Muscle layer of colon (tissue), 2 donors: ENCODE data around the gene INTS11.

Source experiments
- H3K27ac ChIP-seq: one replicate; pipeline ENCODE4 v1.7.0; 2013; ENCODE audit warnings: low read depth, mild to moderate bottlenecking, low read length, moderate library complexity
- H3K27me3 ChIP-seq, 2 donors: one replicate each; pipeline ENCODE4 v1.7.0; 2013; ENCODE audit warnings: low read length in 2 of 2, mild to moderate bottlenecking in 2 of 2; ENCODE audit not compliant: insufficient read depth in 2 of 2, control insufficient read depth in 1 of 2
- H3K36me3 ChIP-seq: one replicate; pipeline ENCODE4 v1.7.0; 2013; ENCODE audit warnings: mild to moderate bottlenecking, low read length; ENCODE audit not compliant: insufficient read depth
- H3K4me1 ChIP-seq: one replicate; pipeline ENCODE4 v1.7.0; 2013; ENCODE audit warnings: mild to moderate bottlenecking, low read length; ENCODE audit not compliant: insufficient read depth
- H3K4me3 ChIP-seq, 2 donors: one replicate each; pipeline ENCODE4 v1.7.0; 2013; ENCODE audit warnings: low read length in 2 of 2, low read depth in 1 of 2, mild to moderate bottlenecking in 1 of 2, moderate library complexity in 1 of 2
- H3K9ac ChIP-seq: one replicate; pipeline ENCODE4 v1.7.0; 2013; ENCODE audit warnings: low read length
- H3K9me3 ChIP-seq: one replicate; pipeline ENCODE4 v1.7.0; 2013; ENCODE audit warnings: mild to moderate bottlenecking, low read length
- donor health status: abdominal sarcoma.
- donor health status: Adenocarcinoma of cecum.

INTS11 gene

DNA sequence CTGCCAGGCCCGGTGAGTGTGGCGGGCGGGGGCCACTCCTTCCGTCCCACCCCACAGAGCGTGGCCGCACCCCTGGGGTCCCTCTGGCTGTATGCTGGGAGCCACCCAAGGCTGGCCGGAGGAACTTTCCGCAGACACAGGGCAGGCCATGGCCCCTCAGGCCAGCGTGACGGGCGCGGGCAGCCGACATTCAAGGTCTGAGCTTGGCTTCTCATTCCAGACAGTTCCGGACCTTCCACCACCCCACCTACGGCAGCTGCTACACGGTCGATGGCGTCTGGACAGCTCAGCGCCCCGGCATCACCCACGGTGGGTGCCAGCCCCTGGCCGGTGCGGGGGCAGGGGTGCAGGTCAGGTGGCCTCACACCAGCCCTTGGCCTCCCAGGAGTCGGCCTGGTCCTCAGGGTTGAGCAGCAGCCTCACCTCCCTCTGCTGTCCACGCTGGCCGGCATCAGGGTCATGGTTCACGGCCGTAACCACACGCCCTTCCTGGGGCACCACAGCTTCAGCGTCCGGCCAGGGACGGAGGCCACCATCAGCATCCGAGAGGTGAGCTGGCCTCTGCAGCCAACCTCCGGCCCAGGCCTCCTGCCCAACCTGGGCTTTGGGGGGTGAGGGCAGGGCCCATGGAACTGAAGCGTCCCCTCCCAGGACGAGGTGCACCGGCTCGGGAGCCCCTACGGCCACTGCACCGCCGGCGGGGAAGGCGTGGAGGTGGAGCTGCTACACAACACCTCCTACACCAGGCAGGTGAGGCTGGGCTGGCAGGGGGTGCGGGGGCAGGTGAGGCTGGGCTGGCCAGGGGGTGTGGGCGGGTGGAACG is 37.0 kb downstream of the INTS11 start:
- Histone ChIP-seq H3K4me3 (no peak overlapping the region), H3K9me3 (no peaks in the 10 kb centered on the region), H3K9ac (no peak overlapping the region), H3K36me3 (no peaks in the 10 kb centered on the region), H3K4me1 (no peaks in the 10 kb centered on the region), H3K27ac (no peak overlapping the region), H3K27me3 (peaks cover 0 to 32% of the 10 kb centered on the region in 2 donors)

DNA sequence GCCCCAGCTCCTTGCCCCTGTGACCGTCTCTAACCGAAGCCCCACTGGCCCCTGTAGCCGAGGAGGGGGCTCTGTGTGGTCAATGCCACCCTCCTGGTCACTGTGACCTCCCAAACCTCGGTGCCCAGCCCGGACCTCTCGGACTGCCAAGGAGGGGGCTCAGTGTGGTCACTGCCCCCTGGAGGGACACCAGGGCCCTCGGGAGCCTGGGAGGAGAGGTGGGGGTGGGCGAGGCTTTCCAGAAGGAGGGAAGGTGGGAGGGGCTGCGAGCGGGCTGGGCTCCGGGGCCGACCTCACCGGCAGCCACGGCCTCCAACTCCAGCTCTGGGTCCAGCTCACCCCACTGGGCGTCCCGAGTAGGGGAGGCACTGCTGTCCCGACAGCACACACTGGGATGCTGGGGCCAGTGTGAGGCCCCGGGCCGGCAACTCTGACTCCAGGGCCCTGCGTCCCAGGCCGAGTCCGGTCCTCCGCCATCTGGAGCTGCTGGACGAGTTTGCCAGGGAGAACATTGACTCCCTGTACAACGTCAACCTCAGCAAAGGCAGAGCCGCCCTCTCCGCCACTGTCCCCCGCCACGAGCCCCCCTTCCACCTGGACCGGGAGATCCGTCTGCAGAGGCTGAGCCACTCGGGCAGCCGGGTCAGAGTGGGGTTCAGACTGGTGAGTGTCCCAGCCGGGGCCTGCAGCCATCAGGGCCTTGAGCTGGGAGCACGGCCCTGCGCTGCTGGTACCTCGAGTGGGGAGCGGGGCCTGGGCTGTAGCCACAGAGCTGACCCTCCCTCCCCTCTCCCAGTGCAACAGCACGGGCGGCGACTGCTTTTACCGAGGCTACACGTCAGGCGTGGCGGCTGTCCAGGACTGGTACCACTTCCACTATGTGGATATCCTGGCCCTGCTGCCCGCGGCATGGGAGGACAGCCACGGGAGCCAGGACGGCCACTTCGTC is 37.9 kb downstream of the INTS11 start:
- Histone ChIP-seq H3K27ac (no peak overlapping the region), H3K9ac (no peak overlapping the region), H3K4me1 (no peaks in the 10 kb centered on the region)

DNA sequence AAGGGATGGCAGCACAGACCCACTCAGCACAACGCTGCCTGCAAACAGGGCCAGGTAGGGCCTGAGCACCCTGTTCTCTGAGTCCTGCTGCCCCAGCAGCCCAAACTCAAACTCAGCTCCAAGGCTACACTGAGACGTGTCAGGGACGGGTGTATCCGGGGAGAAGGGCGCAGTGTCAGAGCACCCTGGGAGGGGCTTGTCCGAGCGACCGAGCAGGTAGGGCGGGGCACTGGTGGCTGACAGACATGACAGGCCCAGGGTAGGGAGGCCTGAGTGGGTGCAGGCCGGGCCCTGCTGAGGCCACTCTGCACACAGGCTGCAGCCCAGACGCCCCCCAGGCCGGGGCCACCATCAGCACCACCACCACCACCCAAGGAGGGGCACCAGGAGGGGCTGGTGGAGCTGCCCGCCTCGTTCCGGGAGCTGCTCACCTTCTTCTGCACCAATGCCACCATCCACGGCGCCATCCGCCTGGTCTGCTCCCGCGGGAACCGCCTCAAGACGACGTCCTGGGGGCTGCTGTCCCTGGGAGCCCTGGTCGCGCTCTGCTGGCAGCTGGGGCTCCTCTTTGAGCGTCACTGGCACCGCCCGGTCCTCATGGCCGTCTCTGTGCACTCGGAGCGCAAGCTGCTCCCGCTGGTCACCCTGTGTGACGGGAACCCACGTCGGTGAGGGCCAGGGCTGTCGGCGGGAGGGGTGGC is 38.7 kb downstream of the INTS11 start:
- Histone ChIP-seq H3K9ac (no peak overlapping the region), H3K4me3 (no peak overlapping the region), H3K9me3 (no peaks in the 10 kb centered on the region), H3K27ac (no peak overlapping the region), H3K36me3 (no peaks in the 10 kb centered on the region), H3K4me1 (no peaks in the 10 kb centered on the region), H3K27me3 (peaks cover 0 to 32% of the 10 kb centered on the region in 2 donors)

More for the DNA sequence above, 37.9 kb downstream of the INTS11 start:
- no peaks in the 10 kb centered on the region for H3K9me3 ChIP-seq
- H3K27me3 ChIP-seq, result peaks cover 0 to 32% of the 10 kb centered on the region in 2 donors
- H3K36me3 ChIP-seq, result no peaks in the 10 kb centered on the region
- no peak overlapping the region for H3K4me3 ChIP-seq

DNA sequence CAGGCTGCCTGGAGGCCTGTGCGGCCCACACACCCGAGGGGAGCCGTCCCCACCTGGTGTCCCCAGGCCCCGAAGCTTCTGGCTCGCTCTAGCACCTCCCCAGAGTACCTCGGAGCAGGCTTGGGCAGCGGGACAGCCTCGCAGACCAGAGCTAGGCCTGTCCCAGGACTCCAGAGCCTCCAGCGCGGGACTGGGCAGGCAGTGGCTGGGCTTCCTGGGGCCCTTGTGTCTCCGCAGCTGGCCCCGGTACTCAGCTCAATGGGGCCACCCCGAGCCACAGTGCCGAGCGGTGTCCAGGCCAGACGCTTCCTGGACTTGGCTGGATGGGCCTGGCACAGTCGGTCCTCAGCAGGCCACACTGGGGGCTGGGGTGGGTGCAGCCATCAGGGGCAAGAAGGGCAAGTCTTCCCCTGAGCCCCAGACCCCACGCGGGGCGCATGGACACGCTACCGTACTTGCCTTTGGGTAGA is 39.3 kb downstream of the INTS11 start:
- Histone ChIP-seq H3K9ac (no peak overlapping the region), H3K27me3 (peaks cover 0 to 32% of the 10 kb centered on the region in 2 donors), H3K9me3 (no peaks in the 10 kb centered on the region), H3K4me3 (no peak overlapping the region), H3K4me1 (no peaks in the 10 kb centered on the region), H3K27ac (no peak overlapping the region), H3K36me3 (no peaks in the 10 kb centered on the region)

DNA sequence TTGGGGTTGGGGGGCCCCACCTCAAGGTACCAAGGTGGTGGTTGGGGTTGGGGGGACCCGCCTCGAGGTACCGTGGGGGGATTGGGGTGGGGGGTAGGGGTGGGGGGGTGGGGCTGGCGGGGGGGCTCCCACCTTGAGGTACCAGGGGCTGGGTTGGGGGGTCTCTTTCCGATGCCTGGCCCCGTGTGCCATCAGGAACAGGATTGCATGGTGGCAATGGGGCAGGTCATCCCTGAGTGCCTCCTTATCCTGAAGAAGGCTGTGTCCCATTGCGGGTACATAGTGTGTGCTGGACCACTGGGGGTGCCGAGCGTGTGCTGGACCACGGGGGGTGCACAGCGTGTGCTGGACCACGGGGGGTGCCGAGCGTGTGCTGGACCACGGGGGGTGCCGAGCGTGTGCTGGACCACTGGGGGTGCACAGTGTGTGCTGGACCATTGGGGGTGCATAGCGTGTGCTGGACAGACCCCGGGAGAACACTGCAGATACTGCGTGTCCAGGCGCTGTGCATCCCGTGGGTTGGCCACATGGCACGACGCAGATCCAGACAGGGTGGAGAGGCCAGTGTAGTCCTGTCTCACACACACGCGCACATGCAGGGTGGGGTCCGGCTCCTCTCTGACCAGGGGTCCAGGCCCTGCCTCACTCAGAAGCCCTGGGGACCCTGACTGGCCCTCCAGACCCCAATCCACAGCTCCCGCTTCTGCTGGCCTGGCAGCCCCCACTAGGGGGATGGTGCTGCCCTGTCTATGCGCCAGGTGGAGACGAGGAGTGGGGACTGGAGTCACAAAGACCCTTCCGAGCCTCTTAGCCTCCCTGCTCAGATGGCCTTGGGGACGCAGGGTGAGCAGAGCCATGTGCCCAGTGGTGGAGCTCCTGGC is 40.0 kb downstream of the INTS11 start:
- no peak overlapping the region for H3K4me3 ChIP-seq
- peaks cover 0 to 32% of the 10 kb centered on the region in 2 donors for H3K27me3 ChIP-seq
- H3K9ac ChIP-seq, result no peak overlapping the region
- H3K9me3 ChIP-seq, result no peaks in the 10 kb centered on the region
- H3K4me1 ChIP-seq, result no peaks in the 10 kb centered on the region
- no peaks in the 10 kb centered on the region for H3K36me3 ChIP-seq
- no peak overlapping the region for H3K27ac ChIP-seq

DNA sequence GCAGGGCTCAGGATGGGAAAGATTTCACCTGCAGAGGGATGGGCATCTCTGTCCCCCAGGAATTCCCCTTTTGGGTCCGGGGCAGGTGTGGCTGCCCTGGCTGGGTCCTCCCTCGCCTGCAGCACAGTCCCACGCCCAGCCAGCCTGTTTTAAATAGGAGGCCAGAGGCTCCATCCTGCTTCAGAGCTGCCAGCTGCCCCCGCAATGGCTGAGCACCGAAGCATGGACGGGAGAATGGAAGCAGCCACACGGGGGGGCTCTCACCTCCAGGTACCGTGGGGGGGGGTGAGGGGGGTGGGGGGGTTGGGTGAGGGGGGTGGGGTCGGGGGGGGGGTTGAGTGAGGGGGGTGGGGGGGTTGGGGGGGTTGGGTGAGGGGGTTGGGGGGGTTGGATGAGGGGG is 40.6 kb downstream of the INTS11 start:
- Histone ChIP-seq H3K4me3 (no peak overlapping the region), H3K4me1 (no peaks in the 10 kb centered on the region), H3K36me3 (no peaks in the 10 kb centered on the region), H3K27ac (no peak overlapping the region), H3K9me3 (no peaks in the 10 kb centered on the region), H3K27me3 (peaks cover 0 to 32% of the 10 kb centered on the region in 2 donors), H3K9ac (no peak overlapping the region)

DNA sequence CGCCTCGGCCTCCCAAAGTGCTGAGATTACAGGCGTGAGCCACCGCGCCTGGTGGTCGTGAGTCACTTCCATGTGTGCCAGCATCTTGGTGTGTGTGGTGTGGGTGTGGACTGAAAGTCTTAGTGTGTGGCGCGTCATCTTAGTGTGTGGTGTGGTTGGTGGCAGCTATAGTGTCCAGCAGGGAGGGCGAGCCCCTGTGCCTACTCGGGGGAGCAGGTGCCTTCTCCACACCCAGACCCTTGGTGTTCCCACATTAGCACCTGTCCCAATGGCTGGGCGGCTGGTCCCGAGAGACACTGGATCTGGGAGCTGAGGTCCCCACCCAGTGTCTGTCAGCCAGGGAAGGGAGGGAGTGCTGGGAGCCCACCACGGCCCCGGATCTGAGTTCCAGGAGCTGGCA is 41.5 kb downstream of the INTS11 start:
- no peaks in the 10 kb centered on the region for H3K36me3 ChIP-seq
- no peak overlapping the region for H3K9ac ChIP-seq
- no peak overlapping the region for H3K4me3 ChIP-seq
- H3K4me1 ChIP-seq, result no peaks in the 10 kb centered on the region
- H3K27me3 ChIP-seq, result peaks cover 0 to 32% of the 10 kb centered on the region in 2 donors
- H3K9me3 ChIP-seq, result no peaks in the 10 kb centered on the region
- H3K27ac ChIP-seq, result no peak overlapping the region

DNA sequence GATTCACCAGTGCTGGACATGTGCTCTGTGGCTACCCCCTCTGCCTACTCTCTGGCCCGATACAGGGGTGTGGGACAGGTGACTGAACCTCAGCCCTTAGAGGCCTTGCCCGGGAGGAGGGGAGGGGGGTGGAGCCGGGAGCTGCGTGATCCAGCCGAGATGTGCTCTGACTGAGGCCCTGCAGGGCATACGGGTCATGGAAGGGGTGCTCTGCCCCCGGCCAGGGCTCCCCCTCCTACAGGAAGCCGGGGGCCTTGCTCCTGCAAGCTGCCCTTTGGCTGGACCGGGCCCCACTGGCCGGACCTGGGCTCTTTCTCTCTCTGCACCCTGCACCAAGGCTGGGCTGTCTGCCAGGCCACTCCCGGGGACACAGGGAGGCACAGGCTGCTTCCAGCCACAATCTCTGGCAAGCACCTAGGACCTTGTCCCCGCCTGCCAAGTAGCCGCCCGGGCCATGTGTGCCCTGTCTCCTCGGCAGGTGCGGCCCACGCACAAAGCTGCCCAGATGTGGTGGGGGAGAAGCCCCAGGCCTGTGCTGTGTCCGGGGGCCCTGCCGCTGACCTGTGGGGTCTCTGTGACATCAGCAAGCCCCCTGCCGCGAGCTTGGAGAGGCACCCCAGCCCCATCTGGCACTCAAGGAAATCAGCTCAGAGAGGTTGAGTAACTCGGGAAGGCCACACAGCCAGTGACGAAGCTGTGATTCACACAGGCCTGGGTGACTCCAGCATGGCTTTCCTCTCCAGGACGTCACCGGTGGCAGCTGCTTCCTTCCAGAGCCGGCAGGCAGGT is 42.7 kb downstream of the INTS11 start:
- H3K4me3 ChIP-seq, result no peak overlapping the region
- peaks cover 0 to 22% of the 10 kb centered on the region in 2 donors for H3K27me3 ChIP-seq
- no peaks in the 10 kb centered on the region for H3K4me1 ChIP-seq
- no peaks in the 10 kb centered on the region for H3K9me3 ChIP-seq
- H3K36me3 ChIP-seq, result no peaks in the 10 kb centered on the region
- H3K9ac ChIP-seq, result no peak overlapping the region
- no peak overlapping the region for H3K27ac ChIP-seq

DNA sequence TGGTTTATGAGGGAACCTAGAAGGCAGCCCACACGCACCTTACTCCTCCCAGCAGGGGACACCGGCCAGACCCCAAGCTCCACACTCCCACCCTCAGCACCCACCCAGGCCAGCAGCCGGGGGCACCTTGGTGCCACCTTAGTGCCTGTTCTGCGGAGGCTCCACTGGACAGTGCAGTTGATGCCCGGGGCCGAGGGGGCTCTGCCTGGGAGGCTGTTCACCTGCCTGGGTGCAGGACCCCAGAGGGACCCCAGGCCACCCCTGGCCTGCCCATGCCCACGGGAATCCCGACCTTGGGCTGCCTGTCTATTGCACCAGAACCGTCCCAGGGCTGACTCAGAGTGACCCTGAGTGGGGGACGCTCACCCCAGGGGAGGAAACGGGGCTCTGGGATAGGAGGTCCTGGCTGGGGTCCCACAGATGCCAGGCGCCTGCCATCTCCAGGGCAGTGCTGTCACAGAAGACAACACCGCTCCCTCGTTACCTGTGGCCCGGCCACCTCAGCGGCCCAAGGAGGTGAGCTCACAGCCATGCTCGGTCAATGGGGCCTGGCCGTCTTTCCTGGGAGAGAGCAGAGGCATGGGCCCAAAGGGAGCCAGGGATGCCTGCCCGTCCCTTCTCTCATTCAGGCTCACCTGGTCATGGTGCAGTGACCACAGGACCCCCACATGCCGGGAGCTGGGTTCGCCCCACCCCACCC is 43.5 kb downstream of the INTS11 start:
- Histone ChIP-seq H3K27me3 (peaks cover 0 to 14% of the 10 kb centered on the region in 2 donors), H3K4me3 (no peak overlapping the region), H3K27ac (no peak overlapping the region), H3K36me3 (no peaks in the 10 kb centered on the region), H3K9me3 (no peaks in the 10 kb centered on the region), H3K4me1 (no peaks in the 10 kb centered on the region), H3K9ac (no peak overlapping the region)
